H9 (cell line): Measurements from ENCODE around the gene TP53BP2. TPM values are rescaled to one million over a fixed set of nuclear protein-coding genes. Genes with fewer than 3 reads are reported as not detected.

Source experiments
- DNase-seq: peaks from one replicate; pipeline ENCODE4 v3.0.0-alpha.2; 2017
- H2AFZ ChIP-seq: one replicate; pipeline ENCODE4 v1.6.1; 2013; ENCODE audit warnings: mild to moderate bottlenecking, low read length, control low read depth, moderate library complexity
- H2AK5ac ChIP-seq: 2 replicates; pipeline ENCODE4 v1.6.1; 2013; ENCODE audit warnings: low read length, control low read depth, mixed read lengths; ENCODE audit not compliant: insufficient read length
- H2BK120ac ChIP-seq: one replicate; pipeline ENCODE4 v1.6.1; 2013; ENCODE audit warnings: low read depth, mild to moderate bottlenecking, low read length, control low read depth, inconsistent platforms; ENCODE audit not compliant: poor library complexity, severe bottlenecking
- H2BK12ac ChIP-seq: 2 replicates; pipeline ENCODE4 v1.6.1; 2013; ENCODE audit warnings: low read length, control low read depth, mixed read lengths, low read depth; ENCODE audit not compliant: insufficient read length
- H2BK15ac ChIP-seq: 2 replicates; pipeline ENCODE4 v1.6.1; 2013; ENCODE audit warnings: low read depth, low read length, control low read depth
- H2BK20ac ChIP-seq: one replicate; pipeline ENCODE4 v1.6.1; 2013; ENCODE audit warnings: low read depth, mild to moderate bottlenecking, low read length, control low read depth, inconsistent platforms; ENCODE audit not compliant: poor library complexity, severe bottlenecking
- H2BK5ac ChIP-seq: 2 replicates; pipeline ENCODE4 v1.6.1; 2013; ENCODE audit warnings: low read length, control low read depth, mixed read lengths; ENCODE audit not compliant: insufficient read length
- H3K14ac ChIP-seq: 2 replicates; pipeline ENCODE4 v1.6.1; 2013; ENCODE audit warnings: low read length, control low read depth; ENCODE audit not compliant: insufficient read depth
- H3K18ac ChIP-seq: 2 replicates; pipeline ENCODE4 v1.6.1; 2013; ENCODE audit warnings: low read depth, mild to moderate bottlenecking, mixed read lengths, low read length, control low read depth; ENCODE audit not compliant: insufficient read length
- H3K23ac ChIP-seq: 2 replicates; pipeline ENCODE4 v1.6.1; 2013; ENCODE audit warnings: low read length, control low read depth, mixed read lengths, low read depth; ENCODE audit not compliant: insufficient read length
- H3K23me2 ChIP-seq: 2 replicates; pipeline ENCODE4 v1.6.1; 2013; ENCODE audit warnings: low read depth, mild to moderate bottlenecking, mixed read lengths, low read length, control low read depth; ENCODE audit not compliant: insufficient read length, poor library complexity, severe bottlenecking
- H3K27ac ChIP-seq: 2 replicates; pipeline ENCODE4 v1.5.1; 2013; ENCODE audit warnings: low read length, control low read depth, mixed read lengths, low read depth; ENCODE audit not compliant: insufficient read length
- H3K27me3 ChIP-seq: 2 replicates; pipeline ENCODE4 v1.6.1; 2013; ENCODE audit warnings: low read length, control low read depth, inconsistent platforms; ENCODE audit not compliant: insufficient read depth
- H3K4ac ChIP-seq: 2 replicates; pipeline ENCODE4 v1.6.1; 2013; ENCODE audit warnings: low read depth, mild to moderate bottlenecking, control low read depth, inconsistent platforms, low read length, moderate library complexity
- H3K4me1 ChIP-seq: 2 replicates; pipeline ENCODE4 v1.6.1; 2013; ENCODE audit warnings: low read length, control low read depth, inconsistent platforms; ENCODE audit not compliant: insufficient read depth
- H3K4me2 ChIP-seq: 2 replicates; pipeline ENCODE4 v1.6.1; 2013; ENCODE audit warnings: low read length, control low read depth, mixed read lengths; ENCODE audit not compliant: insufficient read length, insufficient read depth
- H3K56ac ChIP-seq: 2 replicates; pipeline ENCODE4 v1.6.1; 2013; ENCODE audit warnings: low read depth, mild to moderate bottlenecking, mixed read lengths, low read length, control low read depth; ENCODE audit not compliant: insufficient read length
- H3K79me1 ChIP-seq: 2 replicates; pipeline ENCODE4 v1.6.1; 2013; ENCODE audit warnings: low read depth, mild to moderate bottlenecking, moderate library complexity, low read length, control low read depth, inconsistent platforms; ENCODE audit not compliant: insufficient read depth, poor library complexity, severe bottlenecking
- H3K79me2 ChIP-seq: 2 replicates; pipeline ENCODE4 v1.6.1; 2013; ENCODE audit warnings: low read length, control low read depth, inconsistent platforms; ENCODE audit not compliant: insufficient read depth
- H3K9ac ChIP-seq: 2 replicates; pipeline ENCODE4 v1.6.1; 2013; ENCODE audit warnings: low read length, control low read depth, mixed read lengths; ENCODE audit not compliant: insufficient read length; ENCODE audit errors: extremely low read depth
- H3K9me3 ChIP-seq: one replicate; pipeline ENCODE4 v1.6.1; 2013; ENCODE audit warnings: low read depth, low read length, inconsistent platforms; ENCODE audit not compliant: control insufficient read depth
- H3T11ph ChIP-seq: one replicate; pipeline ENCODE4 v1.6.1; 2013; ENCODE audit warnings: mild to moderate bottlenecking, low read length, control low read depth, inconsistent platforms
- H4K20me1 ChIP-seq: one replicate; pipeline ENCODE4 v1.6.1; 2013; ENCODE audit not compliant: control insufficient read depth, insufficient read length, insufficient read depth
- H4K5ac ChIP-seq: 2 replicates; pipeline ENCODE4 v1.6.1; 2013; ENCODE audit warnings: low read depth, mild to moderate bottlenecking, mixed read lengths, low read length, control low read depth; ENCODE audit not compliant: insufficient read length
- H4K8ac ChIP-seq: replicated peaks from 2 replicates; pipeline ENCODE4 v1.6.1; 2013; ENCODE audit warnings: low read length, control low read depth, mixed read lengths, low read depth; ENCODE audit not compliant: insufficient read length
- H4K91ac ChIP-seq: 2 replicates; pipeline ENCODE4 v1.6.1; 2013; ENCODE audit warnings: low read depth, mild to moderate bottlenecking, moderate library complexity, mixed read lengths, low read length, control low read depth; ENCODE audit not compliant: insufficient read length
- H3K27ac Mint-ChIP-seq, 3 experiments: 2 replicates in 2 of 3; 3 replicates in 1 of 3; pipeline ENCODE4 v1.8.0; 2020 to 2021; ENCODE audit warnings: mixed read lengths in 3 of 3, mild to moderate bottlenecking in 1 of 3, moderate library complexity in 1 of 3
- H3K27me3 Mint-ChIP-seq: 2 replicates; pipeline ENCODE4 v1.8.0; 2021; ENCODE audit warnings: low read depth, mild to moderate bottlenecking, moderate library complexity, mixed read lengths
- H3K36me3 Mint-ChIP-seq, 3 experiments: 2 replicates in 2 of 3; 3 replicates in 1 of 3; pipeline ENCODE4 v1.8.0; 2020 to 2021; ENCODE audit warnings: low read depth in 3 of 3, mixed read lengths in 3 of 3; ENCODE audit not compliant: insufficient read depth in 1 of 3
- H3K4me1 Mint-ChIP-seq, 2 experiments: 2 replicates each; pipeline ENCODE4 v1.8.0; 2020; ENCODE audit warnings: mixed read lengths in 2 of 2
- H3K4me3 Mint-ChIP-seq, 2 experiments: 2 replicates in 1 of 2; 3 replicates in 1 of 2; pipeline ENCODE4 v1.8.0; 2020 to 2021; ENCODE audit warnings: mild to moderate bottlenecking in 2 of 2, mixed read lengths in 2 of 2, moderate library complexity in 1 of 2
- H3K9me3 Mint-ChIP-seq, 2 experiments: 2 replicates in 1 of 2; 3 replicates in 1 of 2; pipeline ENCODE4 v1.8.0; 2020; ENCODE audit warnings: mild to moderate bottlenecking in 2 of 2, mixed read lengths in 2 of 2, moderate library complexity in 1 of 2
- CTCF ChIP-seq: fragments of 200-600 bp; sonication (generic); conservative IDR thresholded peaks from 3 replicates; pipeline ENCODE4 v1.8.0; 2021; ENCODE audit warnings: antibody characterized with exemption, mild to moderate bottlenecking
- WGBS: extraction: QIAGEN DNeasy Blood & Tissue Kit; methylation state at CpG from one replicate; pipeline ENCODE4 v1.1.7; 2013; ENCODE audit warnings: missing lambda C conversion rate, low lambda C conversion rate, mixed read lengths; ENCODE audit not compliant: insufficient read length; ENCODE audit errors: extremely low coverage; 5-methylcytosine and 5-hydroxymethylcytosine counted together
- total RNA-seq: library from RNA; stranded (reverse); gene quantifications from 2 replicates; pipeline ENCODE4 v1.2.1, GENCODE V29; 2021

The TP53BP2 gene
- total RNA-seq, 1 experiment from 2014 or later, result 49.7 TPM

- no peaks in the 10 kb centered on the region for H3K79me1 ChIP-seq
- no peak overlapping the region for H3K18ac ChIP-seq
- H4K20me1 ChIP-seq, result no peaks in the 10 kb centered on the region
- no peak for TF ChIP-seq CTCF
- no peak overlapping the region for H2BK20ac ChIP-seq
- no peak overlapping the region for H4K91ac ChIP-seq
- H3K79me2 ChIP-seq, result no peaks in the 10 kb centered on the region
- no peak overlapping the region for H2AFZ ChIP-seq
- Mint-ChIP-seq H3K9me3 (no peaks in the 10 kb centered on the region), H3K27me3 (peaks cover 24% of the 10 kb centered on the region), H3K36me3 (peaks cover 7 to 30% (median 27%) of the 10 kb centered on the region in 3 experiments; a peak in 6 of 7 replicates), H3K27ac (no peak overlapping the region), H3K4me1 (peaks cover 16% of the 10 kb centered on the region in 2 experiments), H3K4me3 (no peak overlapping the region)
- no peak overlapping the region for H2BK15ac ChIP-seq
- no peak for DNase-seq
- H3K14ac ChIP-seq, result no peak overlapping the region
- H3K4ac ChIP-seq, result no peak overlapping the region
- peaks cover 14% of the 10 kb centered on the region; the same call in 1 of the 2 replicates for H3K27me3 ChIP-seq
- H3K4me1 ChIP-seq, result peaks cover 8% of the 10 kb centered on the region; the same call in 1 of the 2 replicates
- H3K9me3 ChIP-seq, result no peaks in the 10 kb centered on the region
- no peak overlapping the region for H3T11ph ChIP-seq
- H2BK5ac ChIP-seq, result no peak overlapping the region
- H3K23me2 ChIP-seq, result peaks cover 7% of the 10 kb centered on the region
- no peak overlapping the region for H4K5ac ChIP-seq
- no peak overlapping the region for H2BK120ac ChIP-seq
- H2AK5ac ChIP-seq, result no peak overlapping the region
- no peak overlapping the region for H3K4me2 ChIP-seq
- H2BK12ac ChIP-seq, result no peak overlapping the region
- H3K27ac ChIP-seq, result no peak overlapping the region
- no peak overlapping the region for H4K8ac ChIP-seq
- WGBS, result no CpG with 5 or more reads among the region's 13 CpGs
- no peak overlapping the region for H3K23ac ChIP-seq
- H3K9ac ChIP-seq, result no peak overlapping the region
- no peak overlapping the region for H3K56ac ChIP-seq
These were observed 94.8 kb downstream of the TP53BP2 start for GRCh38 chr1:223750730-223751570.
